H1 (cell line): ENCODE data around the gene CYP46A1. TPM values are rescaled to one million over a fixed set of nuclear protein-coding genes. Genes with fewer than 3 reads are reported as not detected.

Experiments used
- CTCF ChIA-PET: fragments of 300-600 bp; sonication (Branson Sonifier 250); formaldehyde crosslinking; loops from one replicate; lab custom pipeline; 2021; ENCODE audit not compliant: partially characterized antibody; lab: Charles Lee
- POLR2A ChIA-PET: fragments of 300-600 bp; sonication (Branson Sonifier 250); formaldehyde crosslinking; loops from one replicate; lab custom pipeline; 2021; ENCODE audit warnings: inconsistent platforms; ENCODE audit not compliant: partially characterized antibody; lab: Charles Lee
- DNase-seq, 2 experiments: peaks; one replicate each; pipeline versions ENCODE4 v3.0.0 to v3.0.0-alpha.2; 2010 to 2022; ENCODE audit warnings: low spot score in 2 of 2, low read depth in 1 of 2, mixed read lengths in 1 of 2
- FAIRE-seq: peaks from 2 replicates; lab custom pipeline; 2011; peaks lifted over from hg19 to GRCh38; lab: Jason Lieb, UNC
- H2AFZ ChIP-seq: 2 replicates; pipeline ENCODE4 v1.8.1; 2012; ENCODE audit warnings: low read length, inconsistent platforms
- H2AK5ac ChIP-seq: 2 replicates; pipeline ENCODE4 v1.6.1; 2013; ENCODE audit warnings: low read depth, low read length
- H2BK120ac ChIP-seq: replicated peaks from 2 replicates; pipeline ENCODE3; 2013; ENCODE audit warnings: low read depth, low read length, inconsistent platforms
- H2BK12ac ChIP-seq: 2 replicates; pipeline ENCODE4 v1.6.1; 2013; ENCODE audit warnings: low read depth, low read length
- H2BK15ac ChIP-seq: 2 replicates; pipeline ENCODE4 v1.6.1; 2013; ENCODE audit warnings: low read length
- H2BK20ac ChIP-seq: 2 replicates; pipeline ENCODE4 v1.6.1; 2013; ENCODE audit warnings: low read length
- H2BK5ac ChIP-seq: 2 replicates; pipeline ENCODE4 v1.6.1; 2013; ENCODE audit warnings: low read depth, low read length
- H3K14ac ChIP-seq: 2 replicates; pipeline ENCODE4 v1.6.1; 2013; ENCODE audit warnings: inconsistent platforms; ENCODE audit not compliant: insufficient read length
- H3K18ac ChIP-seq: 2 replicates; pipeline ENCODE4 v1.6.1; 2013; ENCODE audit warnings: low read length; ENCODE audit errors: extremely low read depth
- H3K23ac ChIP-seq: 2 replicates; pipeline ENCODE4 v1.6.1; 2013; ENCODE audit warnings: inconsistent platforms; ENCODE audit not compliant: insufficient read length
- H3K23me2 ChIP-seq: 2 replicates; pipeline ENCODE4 v1.6.1; 2013; ENCODE audit warnings: low read depth, low read length
- H3K27ac ChIP-seq: 2 replicates; pipeline ENCODE4 v1.6.1; 2011; ENCODE audit warnings: low read depth, low read length, inconsistent platforms
- H3K27me3 ChIP-seq, 4 experiments: replicated peaks in 1 of 4; 1 replicate in 1 of 4; 2 replicates in 3 of 4; pipeline versions ENCODE4 v1.6.1 to v1.8.1; 2011 to 2013; ENCODE audit warnings: low read length in 3 of 4, mild to moderate bottlenecking in 3 of 4, inconsistent platforms in 2 of 4, mixed read lengths in 2 of 4, moderate library complexity in 1 of 4; ENCODE audit not compliant: control insufficient read depth in 3 of 4, insufficient read depth in 3 of 4; ENCODE audit errors: extremely low read depth in 1 of 4
- H3K36me3 ChIP-seq, 4 experiments: 2 replicates each; pipeline versions ENCODE4 v1.6.1 to v1.8.1; 2011 to 2013; ENCODE audit warnings: mild to moderate bottlenecking in 4 of 4, low read length in 3 of 4, moderate library complexity in 2 of 4, control low read depth in 1 of 4, inconsistent platforms in 1 of 4; ENCODE audit not compliant: insufficient read depth in 4 of 4, control insufficient read depth in 2 of 4
- H3K4ac ChIP-seq: replicated peaks from 2 replicates; pipeline ENCODE3; 2013; ENCODE audit warnings: low read length, low read depth, mixed read lengths, inconsistent platforms; ENCODE audit not compliant: insufficient read length
- H3K4me1 ChIP-seq, 4 experiments: replicated peaks in 1 of 4; 1 replicate in 1 of 4; 2 replicates in 3 of 4; pipeline versions ENCODE4 v1.6.1 to v1.8.1; 2011 to 2013; ENCODE audit warnings: low read length in 3 of 4, inconsistent platforms in 2 of 4, mixed read lengths in 1 of 4; ENCODE audit not compliant: insufficient read depth in 4 of 4, control insufficient read depth in 3 of 4
- H3K4me2 ChIP-seq, 2 experiments: 2 replicates each; pipeline versions ENCODE4 v1.6.1 to v1.8.1; 2011 to 2013; ENCODE audit warnings: low read depth in 2 of 2, low read length in 2 of 2, control low read depth in 1 of 2, inconsistent platforms in 1 of 2, mild to moderate bottlenecking in 1 of 2; ENCODE audit not compliant: insufficient read depth in 1 of 2
- H3K4me3 ChIP-seq, 4 experiments: fragments of 200-600, 300-600 bp in 1 of 4; sonication (generic), shearing (Covaris generic), sonication (Bioruptor Twin) in 1 of 4; 2 replicates each; pipeline versions ENCODE4 v1.5.1 to v1.8.1; 2011 to 2016; ENCODE audit warnings: low read length in 4 of 4, low read depth in 3 of 4, control low read depth in 2 of 4, inconsistent platforms in 2 of 4, mild to moderate bottlenecking in 2 of 4, mixed read lengths in 1 of 4, moderate library complexity in 1 of 4; ENCODE audit not compliant: insufficient read depth in 2 of 4; ENCODE audit errors: extremely low read depth in 1 of 4
- H3K56ac ChIP-seq: replicated peaks from 2 replicates; pipeline ENCODE3; 2013; ENCODE audit warnings: low read depth, mild to moderate bottlenecking, mixed read lengths, low read length, inconsistent platforms; ENCODE audit not compliant: insufficient read length
- H3K79me1 ChIP-seq: 2 replicates; pipeline ENCODE4 v1.6.1; 2013; ENCODE audit warnings: low read depth, low read length, control low read depth
- H3K79me2 ChIP-seq, 2 experiments: 2 replicates each; pipeline versions ENCODE4 v1.6.1 to v1.8.1; 2012 to 2013; ENCODE audit warnings: low read length in 2 of 2, mild to moderate bottlenecking in 2 of 2, inconsistent platforms in 1 of 2; ENCODE audit not compliant: insufficient read depth in 2 of 2, control insufficient read depth in 1 of 2
- H3K9ac ChIP-seq, 4 experiments: replicated peaks in 1 of 4; 1 replicate in 1 of 4; 2 replicates in 3 of 4; pipeline versions ENCODE4 v1.6.1 to v1.8.1; 2011 to 2013; ENCODE audit warnings: low read depth in 3 of 4, low read length in 3 of 4, control low read depth in 2 of 4, mild to moderate bottlenecking in 2 of 4, moderate library complexity in 2 of 4, inconsistent platforms in 1 of 4; ENCODE audit errors: extremely low read depth in 1 of 4
- H3K9me3 ChIP-seq, 2 experiments: 2 replicates each; pipeline versions ENCODE4 v1.6.1 to v1.8.1; 2012 to 2013; ENCODE audit warnings: mild to moderate bottlenecking in 2 of 2, moderate library complexity in 2 of 2, control low read depth in 1 of 2, inconsistent platforms in 1 of 2, low read depth in 1 of 2, low read length in 1 of 2, mixed read lengths in 1 of 2; ENCODE audit not compliant: insufficient read depth in 2 of 2
- H4K20me1 ChIP-seq, 2 experiments: replicated peaks in 1 of 2; 2 replicates each; pipeline versions ENCODE3 to v1.8.1; 2011 to 2013; ENCODE audit warnings: inconsistent platforms in 2 of 2, low read length in 2 of 2, mild to moderate bottlenecking in 1 of 2; ENCODE audit not compliant: insufficient read depth in 2 of 2, control insufficient read depth in 1 of 2
- H4K5ac ChIP-seq: 2 replicates; pipeline ENCODE4 v1.6.1; 2013; ENCODE audit warnings: low read length, low read depth, mixed read lengths, inconsistent platforms; ENCODE audit not compliant: insufficient read length
- H4K8ac ChIP-seq: 2 replicates; pipeline ENCODE4 v1.8.0; 2013; ENCODE audit warnings: mild to moderate bottlenecking, moderate library complexity, low read length, inconsistent platforms; ENCODE audit not compliant: insufficient read depth; ENCODE audit errors: extremely low read depth
- H4K91ac ChIP-seq: replicated peaks from 2 replicates; pipeline ENCODE3; 2013; ENCODE audit warnings: low read length, mixed read lengths, inconsistent platforms; ENCODE audit not compliant: insufficient read length
- ATF3 ChIP-seq: IDR thresholded peaks from 2 replicates; pipeline ENCODE4 v1.6.1; 2011; ENCODE audit warnings: low read depth, mild to moderate bottlenecking, low read length; ENCODE audit not compliant: insufficient read depth
- CHD1 ChIP-seq: IDR thresholded peaks from 2 replicates; pipeline ENCODE4 v1.6.1; 2012; ENCODE audit warnings: low read depth, low read length, improper control_type of control experiment
- EP300 ChIP-seq, 2 experiments: IDR thresholded peaks; 1 replicate in 1 of 2; 2 replicates in 1 of 2; pipeline ENCODE4 v1.6.1; 2011 to 2012; ENCODE audit warnings: low read depth in 2 of 2, low read length in 2 of 2, mild to moderate bottlenecking in 2 of 2, borderline replicate concordance in 1 of 2, inconsistent platforms in 1 of 2, moderate library complexity in 1 of 2
- KDM5A ChIP-seq: fragments of 200-600 bp; IDR thresholded peaks from 2 replicates; pipeline ENCODE4 v1.7.1; 2012; ENCODE audit warnings: mild to moderate bottlenecking, low read length, inconsistent platforms, mixed read lengths
- POLR2AphosphoS5 ChIP-seq: IDR thresholded peaks from 2 replicates; pipeline ENCODE4 v1.6.1; 2011; ENCODE audit warnings: low read depth, low read length
- RAD21 ChIP-seq, 2 experiments: IDR thresholded peaks in 1 of 2; conservative IDR thresholded peaks in 1 of 2; 2 replicates each; pipeline ENCODE4 v1.6.1; 2011; ENCODE audit warnings: low read depth in 2 of 2, low read length in 2 of 2, improper control_type of control experiment in 1 of 2, inconsistent platforms in 1 of 2, mild to moderate bottlenecking in 1 of 2, moderate library complexity in 1 of 2
- SUZ12 ChIP-seq: fragments of 200-600 bp; sonication (generic); IDR thresholded peaks from 2 replicates; pipeline ENCODE4 v1.6.1; 2012; ENCODE audit warnings: mild to moderate bottlenecking, inconsistent platforms, low read length, moderate library complexity, mixed read lengths
- ZNF274 ChIP-seq: IDR thresholded peaks from 2 replicates; pipeline ENCODE4 v1.7.0; 2012; ENCODE audit warnings: low read length, borderline replicate concordance; ENCODE audit errors: extremely low read depth
- WGBS, 2 experiments: shearing (Covaris generic) in 1 of 2; methylation state at CpG; one replicate each; pipeline versions ENCODE4 v1.1.6 to v1.1.7; 2013 to 2015; ENCODE audit warnings: low lambda C conversion rate in 2 of 2, mixed read lengths in 2 of 2, inconsistent platforms in 1 of 2, low coverage in 1 of 2, missing lambda C conversion rate in 1 of 2; ENCODE audit not compliant: insufficient replicate concordance in 2 of 2, insufficient coverage in 1 of 2, insufficient read length in 1 of 2; ENCODE audit errors: extremely low coverage in 1 of 2, missing lambda C conversion rate in 1 of 2; 5-methylcytosine and 5-hydroxymethylcytosine counted together
- polyA plus RNA-seq, 7 experiments: library from polyadenylated mRNA; depleted of rRNA in 3 of 7; stranded (reverse) in 5 of 7; unstranded in 2 of 7; fragments of >200 nt in 5 of 7; fragments of 200-250 nt in 2 of 7; gene quantifications; 1 replicate in 5 of 7; 2 replicates in 1 of 7; 4 replicates in 1 of 7; pipeline versions ENCODE4 v1.2.1 to v1.2.3, GENCODE V29; 2011 to 2013; ENCODE audit warnings: missing spikeins in 2 of 7, mixed read lengths in 2 of 7
- total RNA-seq: library from RNA; stranded (reverse); fragmentation: NEBNext Ultra II Directional; extraction: Animal tissue kit (Norgen Biotek cat#: 25700); gene quantifications from 2 replicates; pipeline ENCODE4 v1.2.1, GENCODE V29; 2021

CYP46A1 gene
- total and polyA plus RNA-seq, 2 of the 8 experiments (the other 6 are each of a cell fraction or from before 2014, with no cell fraction given): 0.41 to 1.3 TPM

- no peaks in the 10 kb centered on the region for H3K36me3 ChIP-seq
- H2BK15ac ChIP-seq: no peak overlapping the region
- H3K4me2 ChIP-seq: no peak overlapping the region
- H2AFZ ChIP-seq: no peak overlapping the region
- H3K23ac ChIP-seq: no peak overlapping the region
- no peaks in the 10 kb centered on the region for H3K27me3 ChIP-seq
- no peak overlapping the region for H3K27ac ChIP-seq
- FAIRE-seq (no peak), DNase-seq (no peak)
- H3K4ac ChIP-seq: no peak overlapping the region
- TF ChIP-seq EP300 (IDR thresholded peaks at IDR 0.05; ENCODE audit: borderline replicate concordance in 1 of 2, low read depth in 2 of 2, low read length in 2 of 2) (no peak), SUZ12 (no peak), CHD1 (no peak), KDM5A (no peak), RAD21 (IDR thresholded peaks at IDR 0.05 in 1 of 2, conservative IDR thresholded peaks at IDR 0.05 in 1 of 2; ENCODE audit: low read depth in 2 of 2, low read length in 2 of 2) (no peak), ZNF274 (no peak), ATF3 (no peak), POLR2AphosphoS5 (no peak)
- no peak overlapping the region for H2BK120ac ChIP-seq
- H3K4me3 ChIP-seq: no peak overlapping the region
- H2BK5ac ChIP-seq: no peak overlapping the region
- H4K8ac ChIP-seq: no peak overlapping the region; the same call in 1 of the 2 replicates
- no peaks in the 10 kb centered on the region for H4K20me1 ChIP-seq
- H4K5ac ChIP-seq: no peak overlapping the region
- CTCF ChIA-PET: interaction anchor here (0.6 to 3.6 kb wide), 15 partner anchors 9 to 268 kb away, joined by 3 to 22 read pairs (median 4); no protein-coding TSS in a partner anchor
- WGBS, 2 experiments: 90% methylated on average over 2 of the region's 2 CpGs; no CpG with 5 or more reads in 1 of the 2 experiments
- peaks cover 6 to 10% of the 10 kb centered on the region in 2 experiments; a peak in 3 of 4 replicates for H3K9me3 ChIP-seq
- POLR2A ChIA-PET: interaction anchor here (1.2 to 2.1 kb wide), 4 partner anchors 8 to 33 kb away, joined by 3 to 4 read pairs (median 4); no protein-coding TSS in a partner anchor
- no peak overlapping the region for H2BK20ac ChIP-seq
- H3K9ac ChIP-seq: no peak overlapping the region
- H3K79me2 ChIP-seq: no peaks in the 10 kb centered on the region
- H3K4me1 ChIP-seq: peaks cover 0 to 8% (median 4%) of the 10 kb centered on the region in 4 experiments; a peak in 4 of 7 replicates
- H2BK12ac ChIP-seq: no peak overlapping the region
- no peak overlapping the region for H3K56ac ChIP-seq
- H3K79me1 ChIP-seq: no peaks in the 10 kb centered on the region
- no peak overlapping the region for H3K14ac ChIP-seq
- peaks cover 6% of the 10 kb centered on the region for H3K23me2 ChIP-seq
- no peak overlapping the region for H3K18ac ChIP-seq
- H4K91ac ChIP-seq: no peak overlapping the region
- no peak overlapping the region for H2AK5ac ChIP-seq
These were observed 5.0 kb upstream of the CYP46A1 start for GRCh38 chr14:99679111-99679510.
